ENCODE measurements around the gene GABRD. TPM values are rescaled to one million over a fixed set of nuclear protein-coding genes. Genes with fewer than 3 reads are reported as not detected.

Gene GABRD
- total and polyA plus RNA-seq, 4 donors = 0.41 to 6.8 (median 1.8) TPM

- Histone ChIP-seq H3K36me3 (ENCODE audit: control insufficient read depth in 4 of 4, insufficient read depth in 4 of 4, low read length in 4 of 4) (no peaks in the 10 kb centered on the region), H3K27me3 (ENCODE audit: control insufficient read depth in 3 of 3, insufficient read depth in 3 of 3, low read length in 2 of 3) (no peaks in the 10 kb centered on the region), H3K4me1 (ENCODE audit: control insufficient read depth in 5 of 5, insufficient read depth in 5 of 5, low read length in 5 of 5) (peaks cover 0 to 10% (median 3%) of the 10 kb centered on the region in 5 donors), H3K27ac (ENCODE audit: low read depth in 1 of 2, low read length in 1 of 2) (no peak overlapping the region), H3K4me3 (no peak overlapping the region), H3K9me3 (ENCODE audit: control insufficient read depth in 4 of 4, insufficient read depth in 3 of 4, low read length in 3 of 4) (no peaks in the 10 kb centered on the region), H3K9ac (ENCODE audit: insufficient read depth in 1 of 2, low read length in 2 of 2) (no peak overlapping the region)
- ATAC-seq (ENCODE audit: insufficient read depth, low FRiP score) (no peak), DNase-seq (no peak)
- WGBS, 2 donors = 86 to 88% methylated on average over 42 of the region's 42 CpGs
- no peak for TF ChIP-seq CTCF (IDR thresholded peaks at IDR 0.05; ENCODE audit: control extremely low read depth, extremely low read depth)
Observed at GRCh38 chr1:2030076-2030871, 11.1 kb downstream of the GABRD start.

- Histone ChIP-seq H3K9ac (ENCODE audit: insufficient read depth in 1 of 2, low read length in 2 of 2) (no peak overlapping the region), H3K27ac (ENCODE audit: low read depth in 1 of 2, low read length in 1 of 2) (no peak overlapping the region), H3K27me3 (ENCODE audit: control insufficient read depth in 3 of 3, insufficient read depth in 3 of 3, low read length in 2 of 3) (no peaks in the 10 kb centered on the region), H3K4me1 (ENCODE audit: control insufficient read depth in 5 of 5, insufficient read depth in 5 of 5, low read length in 5 of 5) (no peaks in the 10 kb centered on the region), H3K9me3 (ENCODE audit: control insufficient read depth in 4 of 4, insufficient read depth in 3 of 4, low read length in 3 of 4) (no peaks in the 10 kb centered on the region), H3K36me3 (ENCODE audit: control insufficient read depth in 4 of 4, insufficient read depth in 4 of 4, low read length in 4 of 4) (no peaks in the 10 kb centered on the region), H3K4me3 (no peak overlapping the region)
- WGBS, 2 donors = 81 to 85% methylated on average over 31 to 33 of the region's 33 CpGs
- DNase-seq (peak in 1 of 3 donors; percentile 19), ATAC-seq (ENCODE audit: insufficient read depth, low FRiP score) (no peak)
- TF ChIP-seq CTCF (IDR thresholded peaks at IDR 0.05; ENCODE audit: control extremely low read depth, extremely low read depth) = no peak
Observed at GRCh38 chr1:2031546-2032540, 12.7 kb downstream of the GABRD start.

- DNase-seq (no peak), ATAC-seq (ENCODE audit: insufficient read depth, low FRiP score) (no peak)
- Histone ChIP-seq H3K27me3 (ENCODE audit: control insufficient read depth in 3 of 3, insufficient read depth in 3 of 3, low read length in 2 of 3) (no peaks in the 10 kb centered on the region), H3K27ac (ENCODE audit: low read depth in 1 of 2, low read length in 1 of 2) (no peak overlapping the region), H3K4me1 (ENCODE audit: control insufficient read depth in 5 of 5, insufficient read depth in 5 of 5, low read length in 5 of 5) (no peaks in the 10 kb centered on the region), H3K4me3 (no peak overlapping the region), H3K9me3 (ENCODE audit: control insufficient read depth in 4 of 4, insufficient read depth in 3 of 4, low read length in 3 of 4) (peaks cover 0 to 2% (median 0%) of the 10 kb centered on the region in 4 donors), H3K36me3 (ENCODE audit: control insufficient read depth in 4 of 4, insufficient read depth in 4 of 4, low read length in 4 of 4) (no peaks in the 10 kb centered on the region), H3K9ac (ENCODE audit: insufficient read depth in 1 of 2, low read length in 2 of 2) (no peak overlapping the region)
- WGBS, 2 donors = 80 to 88% methylated on average over 14 of the region's 14 CpGs
- TF ChIP-seq CTCF (IDR thresholded peaks at IDR 0.05; ENCODE audit: control extremely low read depth, extremely low read depth) = no peak
Observed at GRCh38 chr1:2032737-2033136, 13.6 kb downstream of the GABRD start.

Measured in lung (tissue), 12 donors.